OCI-LY1 (cell line): ENCODE data around the gene AGBL1.

Source experiments
- H2AFZ ChIP-seq: fragments of 200-600 bp; sonication (generic), shearing (Covaris generic); 2 replicates; pipeline ENCODE4 v1.6.0; 2014; ENCODE audit warnings: antibody characterized with exemption, mild to moderate bottlenecking, low read length
- H3F3A ChIP-seq: fragments of 200-600 bp; sonication (generic), shearing (Covaris generic); 2 replicates; pipeline ENCODE4 v1.6.0; 2014; ENCODE audit warnings: mild to moderate bottlenecking, antibody characterized with exemption, low read length, moderate library complexity; ENCODE audit not compliant: insufficient read depth
- H3K27ac ChIP-seq: fragments of 200-600 bp; sonication (generic); 2 replicates; pipeline ENCODE4 v1.5.1; 2014; ENCODE audit warnings: low read length, mixed run types, mild to moderate bottlenecking, low read depth; ENCODE audit not compliant: poor library complexity, severe bottlenecking
- H3K27me3 ChIP-seq: fragments of 200-600 bp; sonication (generic); 2 replicates; pipeline ENCODE4 v1.6.0; 2014; ENCODE audit warnings: antibody characterized with exemption, mild to moderate bottlenecking, low read length, moderate library complexity; ENCODE audit not compliant: insufficient read depth
- H3K36me3 ChIP-seq: fragments of 200-600 bp; sonication (generic); 2 replicates; pipeline ENCODE4 v1.6.1; 2014; ENCODE audit warnings: mild to moderate bottlenecking, antibody characterized with exemption, low read length, moderate library complexity, mixed read lengths; ENCODE audit not compliant: insufficient read depth
- H3K4me1 ChIP-seq: fragments of 200-600 bp; sonication (generic); 2 replicates; pipeline ENCODE4 v1.5.1; 2014; ENCODE audit warnings: mild to moderate bottlenecking, low read length, moderate library complexity; ENCODE audit not compliant: insufficient read depth, severe bottlenecking
- H3K4me2 ChIP-seq: fragments of 200-600 bp; sonication (generic), shearing (Covaris generic); 2 replicates; pipeline ENCODE4 v1.6.1; 2014; ENCODE audit warnings: low read length
- H3K4me3 ChIP-seq: fragments of 200-600 bp; sonication (generic); 2 replicates; pipeline ENCODE4 v1.5.1; 2014; ENCODE audit warnings: low read length, low read depth, mild to moderate bottlenecking, mixed read lengths; ENCODE audit not compliant: poor library complexity, severe bottlenecking
- H3K79me2 ChIP-seq: fragments of 200-600 bp; shearing (Covaris generic); 2 replicates; pipeline ENCODE4 v1.6.1; 2016; ENCODE audit warnings: mixed run types, low read length, mixed read lengths; ENCODE audit not compliant: insufficient read depth
- H3K9ac ChIP-seq: fragments of 200-600 bp; sonication (generic), shearing (Covaris generic); 2 replicates; pipeline ENCODE4 v1.6.1; 2014; ENCODE audit warnings: mild to moderate bottlenecking, low read length, mixed read lengths
- H3K9me2 ChIP-seq: fragments of 200-600 bp; sonication (generic), shearing (Covaris generic); 2 replicates; pipeline ENCODE4 v1.6.1; 2014; ENCODE audit warnings: low read depth, mild to moderate bottlenecking, low read length, mixed read lengths
- H3K9me3 ChIP-seq: fragments of 200-600 bp; shearing (Covaris generic); 2 replicates; pipeline ENCODE4 v1.6.1; 2014; ENCODE audit warnings: low read length, mixed read lengths
- H4K20me1 ChIP-seq: fragments of 200-600 bp; sonication (generic), shearing (Covaris generic); 2 replicates; pipeline ENCODE4 v1.6.0; 2016; ENCODE audit warnings: mild to moderate bottlenecking, low read length; ENCODE audit not compliant: insufficient read depth
- CTCF ChIP-seq: fragments of 200-600 bp; sonication (generic), shearing (Covaris generic); IDR thresholded peaks from 2 replicates; pipeline ENCODE4 v1.5.1; 2017; ENCODE audit warnings: mild to moderate bottlenecking, antibody characterized with exemption, low read length, moderate library complexity, mixed read lengths
- EZH2 ChIP-seq: fragments of 200-600 bp; sonication (generic), shearing (Covaris generic); IDR thresholded peaks from 2 replicates; pipeline ENCODE4 v1.8.0; 2017; ENCODE audit warnings: borderline replicate concordance, mixed run types, mild to moderate bottlenecking, antibody characterized with exemption, low read length, moderate library complexity, mixed read lengths

AGBL1 gene

GRCh38 chr15:86968244-86968643 is 888.6 kb downstream of the AGBL1 start:
- no peak overlapping the region for H3K27ac ChIP-seq
- no peak overlapping the region for H2AFZ ChIP-seq
- H4K20me1 ChIP-seq = no peaks in the 10 kb centered on the region
- H3K4me1 ChIP-seq = no peaks in the 10 kb centered on the region
- no peaks in the 10 kb centered on the region for H3K36me3 ChIP-seq
- H3F3A ChIP-seq = no peaks in the 10 kb centered on the region
- H3K4me3 ChIP-seq = no peak overlapping the region
- H3K27me3 ChIP-seq = no peaks in the 10 kb centered on the region
- H3K79me2 ChIP-seq = no peaks in the 10 kb centered on the region
- H3K9me3 ChIP-seq = no peaks in the 10 kb centered on the region
- TF ChIP-seq EZH2 (no peak), CTCF (no peak)
- no peaks in the 10 kb centered on the region for H3K9me2 ChIP-seq
- no peak overlapping the region for H3K4me2 ChIP-seq
- H3K9ac ChIP-seq = no peak overlapping the region

- Histone ChIP-seq H4K20me1 (no peaks in the 10 kb centered on the region), H3K27me3 (no peaks in the 10 kb centered on the region)
- TF ChIP-seq CTCF (no peak), EZH2 (no peak)
Observed at GRCh38 chr15:86969364-86969763, 889.7 kb downstream of the AGBL1 start.

GRCh38 chr15:86973284-86973844 is 893.7 kb downstream of the AGBL1 start:
- Histone ChIP-seq H2AFZ (no peak overlapping the region), H3K79me2 (no peaks in the 10 kb centered on the region), H3K27ac (no peak overlapping the region), H3K4me1 (no peaks in the 10 kb centered on the region), H4K20me1 (no peaks in the 10 kb centered on the region), H3K36me3 (no peaks in the 10 kb centered on the region), H3K27me3 (no peaks in the 10 kb centered on the region), H3K9ac (no peak overlapping the region), H3K9me2 (no peaks in the 10 kb centered on the region), H3F3A (no peaks in the 10 kb centered on the region), H3K9me3 (no peaks in the 10 kb centered on the region), H3K4me3 (no peak overlapping the region), H3K4me2 (no peak overlapping the region)
- TF ChIP-seq EZH2 (no peak), CTCF (no peak)

More at GRCh38 chr15:86969364-86969763, 889.7 kb downstream of the AGBL1 start:
- Histone ChIP-seq H3K4me1 (no peaks in the 10 kb centered on the region), H2AFZ (no peak overlapping the region), H3K4me2 (no peak overlapping the region), H3K9me2 (no peaks in the 10 kb centered on the region), H3K79me2 (no peaks in the 10 kb centered on the region), H3K9me3 (no peaks in the 10 kb centered on the region), H3K27ac (no peak overlapping the region), H3K36me3 (no peaks in the 10 kb centered on the region), H3K9ac (no peak overlapping the region), H3K4me3 (no peak overlapping the region), H3F3A (no peaks in the 10 kb centered on the region)
